ENCODE results near the gene IL32. TPM values are rescaled to one million over a fixed set of nuclear protein-coding genes. Genes with fewer than 3 reads are reported as not detected.

Gene IL32
- total RNA-seq, 1 donor from 2014 or later, result 104 TPM

DNA sequence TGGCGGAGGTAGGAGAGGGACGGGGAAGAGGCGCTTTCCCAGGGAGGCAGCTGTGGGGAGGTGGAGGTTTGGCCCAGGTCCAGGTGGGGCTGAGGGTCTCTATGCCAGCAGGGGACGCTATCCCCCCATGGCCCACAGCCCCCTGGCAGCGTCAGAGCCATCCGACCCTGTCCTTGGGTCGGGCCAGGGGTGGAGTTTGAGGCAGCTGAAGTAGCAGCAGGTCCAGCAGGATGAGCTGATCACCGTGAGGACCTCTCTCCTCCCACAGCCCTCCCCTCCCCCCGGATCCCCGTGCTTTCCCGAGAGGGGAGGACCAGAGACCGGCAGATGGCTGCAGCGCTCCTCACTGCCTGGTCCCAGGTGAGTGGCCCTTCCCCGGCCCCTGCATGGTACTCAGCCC lies 50.1 kb downstream of the IL32 start:
- DNase-seq, result no peak

GRCh38 chr16:3118204-3118790 lies 52.9 kb downstream of the IL32 start:
- no peak for DNase-seq

- no peak for DNase-seq
Observed at GRCh38 chr16:3118846-3119245, 53.4 kb downstream of the IL32 start.

Small RNA genes within 50 kb of the gene (small RNA-seq; reads per million reads assigned to genes)
- gene RNU1-22P (ENCODE audit: low replicate concordance), result 0.05 reads per million

Other genes starting within 250 kb of the IL32 start
- not detected for gene PRSS21, start 248.4 kb upstream of the IL32 start, total RNA-seq
- 1,549 TPM for gene ZG16B, start 235.3 kb upstream of the IL32 start, total RNA-seq
- gene PRSS22, start 207.5 kb upstream of the IL32 start, total RNA-seq, result 18.2 TPM
- gene FLYWCH2, start 182.4 kb upstream of the IL32 start, total RNA-seq, result 37.0 TPM
- 21.6 TPM for gene FLYWCH1, start 153.7 kb upstream of the IL32 start, total RNA-seq
- 5.6 TPM for gene KREMEN2, start 101.4 kb upstream of the IL32 start, total RNA-seq
- gene PAQR4, start 96.3 kb upstream of the IL32 start, total RNA-seq, result 6.2 TPM
- 12.2 TPM for gene PKMYT1, start 85.2 kb upstream of the IL32 start, total RNA-seq
- gene CLDN9, start 52.7 kb upstream of the IL32 start, total RNA-seq, result not detected
- gene CLDN6, start 47.5 kb upstream of the IL32 start, total RNA-seq, result not detected
- gene TNFRSF12A, start 45.3 kb upstream of the IL32 start, total RNA-seq, result 41.3 TPM
- gene HCFC1R1, start 41.7 kb upstream of the IL32 start, total RNA-seq, result 13.0 TPM
- 12.6 TPM for gene THOC6, start 41.6 kb upstream of the IL32 start, total RNA-seq
- 15.8 TPM for gene BICDL2, start 28.7 kb upstream of the IL32 start, total RNA-seq
- gene MMP25, start 19.1 kb upstream of the IL32 start, total RNA-seq, result 0.41 TPM
- not detected for gene ZSCAN10, start 33.7 kb downstream of the IL32 start, total RNA-seq
- gene ZNF205, start 46.9 kb downstream of the IL32 start, total RNA-seq, result 11.4 TPM
- gene ZNF213, start 69.4 kb downstream of the IL32 start, total RNA-seq, result 9.3 TPM
- gene OR1F1, start 122.6 kb downstream of the IL32 start, total RNA-seq, result not detected
- gene ZNF200, start 169.5 kb downstream of the IL32 start, total RNA-seq, result 8.3 TPM
- 2.1 TPM for gene MEFV, start 191.0 kb downstream of the IL32 start, total RNA-seq
- 50.4 TPM for gene ZNF263, start 217.9 kb downstream of the IL32 start, total RNA-seq
- 11.1 TPM for gene TIGD7, start 239.8 kb downstream of the IL32 start, total RNA-seq
- gene ZNF75A, start 239.9 kb downstream of the IL32 start, total RNA-seq, result 32.0 TPM